C1 segment of cervical spinal cord (tissue), 14 donors: ENCODE results near the gene CLCNKA.
"Not testable (repeated sequence)": the region's sequence is repeated elsewhere in the genome, so short reads cannot be mapped to it uniquely, and the experiment has no call there.

ENCODE experiments used
- DNase-seq, 14 donors: peaks; one replicate each; lab custom pipeline; 2025; lab: John Stamatoyannopoulos, UW

Gene CLCNKA

GRCh38 chr1:16041200-16041599 lies 19.4 kb downstream of the CLCNKA start:
- DNase-seq: no peak

- no peak for DNase-seq
Observed at GRCh38 chr1:16042096-16042495, 20.3 kb downstream of the CLCNKA start.

GRCh38 chr1:16042654-16043053 lies 20.8 kb downstream of the CLCNKA start:
- not testable (repeated sequence) for DNase-seq

- DNase-seq: no peak
Observed at GRCh38 chr1:16043521-16043920, 21.7 kb downstream of the CLCNKA start, which contains the start of gene CLCNKB. TSS of gene CLCNKB (plus strand) at chr1:16043782. CDS start at chr1:16044493, 711 bp downstream.

- DNase-seq: no peak
Observed at GRCh38 chr1:16043950-16044349, 22.1 kb downstream of the CLCNKA start.

GRCh38 chr1:16046842-16047241 lies 25.0 kb downstream of the CLCNKA start:
- DNase-seq: peak in 1 of 14 donors; percentile 73

GRCh38 chr1:16047791-16048475 lies 26.1 kb downstream of the CLCNKA start:
- DNase-seq: no peak

- DNase-seq: no peak
Observed at GRCh38 chr1:16048573-16049189, 26.8 kb downstream of the CLCNKA start.

- no peak for DNase-seq
Observed at GRCh38 chr1:16050328-16050727, 28.5 kb downstream of the CLCNKA start.

- no peak for DNase-seq
Observed at GRCh38 chr1:16051039-16051438, 29.2 kb downstream of the CLCNKA start.

- not testable (repeated sequence) for DNase-seq
Observed at GRCh38 chr1:16051949-16052348, 30.1 kb downstream of the CLCNKA start.

- DNase-seq: no peak
Observed at GRCh38 chr1:16053781-16054502, 32.1 kb downstream of the CLCNKA start.

GRCh38 chr1:16054598-16055540 lies 33.0 kb downstream of the CLCNKA start:
- DNase-seq: no peak

- peak in 12 of 14 donors; percentile 10 to 97 (median 44) for DNase-seq
Observed at GRCh38 chr1:16055613-16056520, 34.0 kb downstream of the CLCNKA start.

GRCh38 chr1:16056521-16056912 lies 34.7 kb downstream of the CLCNKA start:
- not testable (repeated sequence) for DNase-seq

GRCh38 chr1:16057314-16057915 lies 35.6 kb downstream of the CLCNKA start:
- not testable (repeated sequence) for DNase-seq

- peak in 1 of 14 donors; percentile 58 for DNase-seq
Observed at GRCh38 chr1:16058394-16059120, 36.7 kb downstream of the CLCNKA start.

GRCh38 chr1:16061266-16061665 lies 39.4 kb downstream of the CLCNKA start:
- no peak for DNase-seq
